ENCODE data around the gene TMX1.

DNA sequence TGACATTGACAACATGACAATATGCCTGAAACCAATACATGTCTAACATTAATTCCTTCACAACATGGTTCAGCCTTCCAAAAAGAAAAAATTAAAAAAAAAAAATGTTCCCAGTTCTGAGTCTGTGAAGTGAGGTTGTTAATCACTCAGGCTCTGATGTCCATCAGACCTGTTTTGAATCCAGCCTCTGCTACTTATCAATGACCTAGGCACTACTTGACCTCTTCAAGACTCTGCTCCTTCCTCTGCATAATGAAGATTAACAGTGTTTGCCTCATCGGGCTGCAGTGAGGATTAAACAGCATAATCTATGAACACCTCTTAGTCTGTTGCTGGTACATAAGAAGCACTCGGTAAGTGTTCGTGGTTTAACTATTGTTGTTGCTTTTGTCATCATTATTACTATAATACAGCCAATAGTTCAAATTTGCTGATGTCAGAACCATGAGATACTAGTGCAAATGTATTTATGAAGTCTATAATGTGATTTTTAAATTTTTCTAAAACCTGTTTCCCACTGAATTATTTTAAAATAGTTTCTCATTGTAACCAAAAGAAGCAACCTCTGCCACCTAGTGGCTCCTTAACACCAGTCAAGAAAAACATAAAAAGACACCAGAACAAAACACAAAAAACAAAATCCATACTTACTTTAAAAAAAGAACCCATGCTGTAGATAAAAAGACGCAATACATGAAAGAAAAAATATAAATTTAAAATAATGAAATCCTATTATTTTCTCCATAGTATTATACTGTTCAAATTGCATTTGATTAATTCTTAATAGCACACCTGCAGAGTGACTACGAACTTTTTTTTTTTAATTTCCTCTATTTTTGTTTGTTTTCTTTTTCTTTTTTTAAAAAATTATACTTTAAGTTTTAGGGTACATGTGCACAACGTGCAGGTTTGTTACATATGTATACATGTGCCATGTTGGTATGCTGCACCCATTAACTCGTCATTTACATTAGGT, 20.3 kb upstream of the TMX1 start:
- TF ChIP-seq, protein P1, sequence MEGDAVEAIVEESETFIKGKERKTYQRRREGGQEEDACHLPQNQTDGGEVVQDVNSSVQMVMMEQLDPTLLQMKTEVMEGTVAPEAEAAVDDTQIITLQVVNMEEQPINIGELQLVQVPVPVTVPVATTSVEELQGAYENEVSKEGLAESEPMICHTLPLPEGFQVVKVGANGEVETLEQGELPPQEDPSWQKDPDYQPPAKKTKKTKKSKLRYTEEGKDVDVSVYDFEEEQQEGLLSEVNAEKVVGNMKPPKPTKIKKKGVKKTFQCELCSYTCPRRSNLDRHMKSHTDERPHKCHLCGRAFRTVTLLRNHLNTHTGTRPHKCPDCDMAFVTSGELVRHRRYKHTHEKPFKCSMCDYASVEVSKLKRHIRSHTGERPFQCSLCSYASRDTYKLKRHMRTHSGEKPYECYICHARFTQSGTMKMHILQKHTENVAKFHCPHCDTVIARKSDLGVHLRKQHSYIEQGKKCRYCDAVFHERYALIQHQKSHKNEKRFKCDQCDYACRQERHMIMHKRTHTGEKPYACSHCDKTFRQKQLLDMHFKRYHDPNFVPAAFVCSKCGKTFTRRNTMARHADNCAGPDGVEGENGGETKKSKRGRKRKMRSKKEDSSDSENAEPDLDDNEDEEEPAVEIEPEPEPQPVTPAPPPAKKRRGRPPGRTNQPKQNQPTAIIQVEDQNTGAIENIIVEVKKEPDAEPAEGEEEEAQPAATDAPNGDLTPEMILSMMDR (IDR thresholded peaks at IDR 0.05) = peak; percentile 51 to 67 (median 59)
- no peak for TF ChIP-seq POLR2A (IDR thresholded peaks at IDR 0.05)

Data from uterus (tissue), 2 donors.